ENCODE results near the gene ZFP57.

- TF ChIP-seq CTCF (conservative IDR thresholded peaks at IDR 0.05; ENCODE audit: low read length) (no peak), EZH2phosphoT487 (IDR thresholded peaks at IDR 0.05; ENCODE audit: borderline replicate concordance, low read depth, low read length) (no peak)
Observed at GRCh38 chr6:29656157-29656556, 24.8 kb downstream of the ZFP57 start.

All from OCI-LY7 (cell line).